Stimulated activated CD8-positive, alpha-beta memory T cell treated with anti-CD3 and anti-CD28 coated beads, Interleukin-15, amount 100 ng/mL, for 1 hour (primary cell): Measurements from ENCODE around the gene KANK4.

Source experiments
- DNase-seq: peaks from one replicate; pipeline ENCODE4 v3.0.0-alpha.2; 2020; ENCODE audit warnings: low read depth

Gene KANK4

DNA sequence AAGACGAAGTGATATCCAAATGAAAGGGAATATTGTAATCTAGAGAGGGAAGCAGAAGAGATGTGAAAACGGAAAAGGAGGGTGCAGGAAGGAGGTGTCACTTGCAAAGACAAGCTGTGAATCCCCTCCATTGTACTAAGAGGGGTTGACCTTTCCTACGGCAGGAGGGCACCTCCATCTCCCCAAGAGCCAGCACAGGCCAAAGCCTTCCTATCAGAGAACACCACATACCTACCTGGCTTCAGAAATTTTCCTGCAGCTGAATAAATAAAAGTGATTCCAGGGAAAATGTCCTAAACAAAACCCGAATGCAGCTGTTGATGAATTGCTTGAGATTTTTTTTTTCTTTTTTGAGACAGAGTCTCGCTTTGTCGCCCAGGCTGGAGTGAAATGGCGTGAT, 14.3 kb downstream of the KANK4 start:
- no peak for DNase-seq

DNA sequence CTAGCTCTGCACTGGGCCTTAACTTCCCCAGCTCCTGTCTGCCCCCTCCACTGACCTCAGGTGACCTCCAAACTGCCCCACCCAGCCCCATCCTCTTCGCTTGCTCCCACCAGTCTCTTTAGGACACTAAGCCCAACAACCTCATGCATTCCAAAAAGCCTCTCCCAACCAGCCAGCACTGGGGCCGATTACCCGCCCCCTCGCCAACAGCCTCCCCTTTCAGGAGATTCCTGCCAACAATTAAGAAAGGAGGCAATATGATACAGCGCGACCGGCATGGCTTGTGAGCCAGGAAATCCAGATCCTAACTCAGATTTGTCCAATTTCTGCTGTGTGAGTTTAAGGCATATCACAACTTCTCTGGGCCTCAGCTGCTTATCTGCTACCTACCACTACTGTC, 14.7 kb downstream of the KANK4 start:
- no peak for DNase-seq

DNA sequence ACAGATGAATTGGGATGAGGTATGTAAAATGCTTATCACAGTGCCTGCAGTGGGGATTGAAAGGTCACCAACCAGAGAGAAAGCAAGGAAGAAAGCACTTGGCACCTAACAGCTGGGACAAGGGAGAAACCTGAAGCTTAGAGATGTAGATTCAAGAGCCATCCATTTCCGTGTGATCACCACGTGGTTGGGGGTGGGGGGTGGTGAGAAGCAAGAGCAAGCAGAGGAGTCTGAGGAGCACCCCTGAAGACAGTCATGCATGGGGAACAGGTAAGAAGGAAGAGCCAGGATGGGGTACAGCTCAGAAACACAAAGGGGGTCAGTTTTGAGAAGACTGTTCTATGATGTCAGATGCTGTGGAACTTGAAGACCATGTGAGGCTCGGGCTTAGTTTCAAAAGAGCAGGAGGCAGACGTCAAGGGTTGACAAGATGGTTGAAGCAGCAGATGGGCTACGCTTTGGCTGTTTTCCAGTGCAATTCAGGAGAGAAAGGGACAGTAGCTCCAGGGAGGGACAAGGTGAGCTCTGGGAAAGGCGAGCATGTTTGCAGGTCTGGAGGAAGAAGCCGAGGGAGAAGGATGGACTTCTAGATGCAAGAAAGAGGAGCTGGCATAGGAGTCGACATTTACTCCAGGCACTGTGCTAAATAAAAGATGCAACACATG, 17.4 kb downstream of the KANK4 start:
- no peak for DNase-seq

DNA sequence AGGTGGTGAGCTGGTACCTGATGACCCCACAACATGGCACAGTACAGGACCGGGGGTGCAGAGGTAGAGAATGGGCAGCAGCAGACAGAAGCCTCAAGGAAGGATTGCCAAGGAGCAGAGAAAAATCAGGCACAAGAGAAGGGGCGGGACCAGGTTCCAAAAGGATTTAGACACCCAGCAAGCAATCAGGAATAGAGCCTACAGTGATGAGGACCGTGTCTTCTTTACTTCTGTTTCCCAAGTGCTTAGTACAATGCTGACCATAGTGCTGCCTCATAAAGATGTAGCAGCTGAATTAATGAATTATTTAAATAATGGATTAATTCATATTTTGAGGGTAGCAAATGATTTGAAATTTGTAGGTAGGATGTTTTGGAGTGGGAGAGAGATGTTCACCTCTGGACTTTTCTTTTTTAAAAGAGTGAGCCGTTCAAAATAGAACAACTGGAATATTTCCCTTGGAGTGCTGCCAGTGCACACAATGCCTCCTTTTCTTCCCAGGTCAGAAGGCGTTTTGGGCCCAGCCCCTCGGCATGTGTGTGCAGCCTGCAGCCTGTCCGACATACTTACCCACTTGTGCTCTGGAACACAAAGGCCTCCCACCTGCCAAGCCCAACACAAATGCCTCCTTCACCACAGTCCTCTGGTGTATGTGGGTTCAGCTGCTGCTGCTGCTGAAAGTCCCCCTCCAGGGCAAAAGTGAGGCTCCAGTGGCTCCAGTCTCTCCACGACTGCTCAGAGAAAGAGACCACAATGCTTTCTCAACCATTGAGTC, 19.6 kb downstream of the KANK4 start:
- no peak for DNase-seq

DNA sequence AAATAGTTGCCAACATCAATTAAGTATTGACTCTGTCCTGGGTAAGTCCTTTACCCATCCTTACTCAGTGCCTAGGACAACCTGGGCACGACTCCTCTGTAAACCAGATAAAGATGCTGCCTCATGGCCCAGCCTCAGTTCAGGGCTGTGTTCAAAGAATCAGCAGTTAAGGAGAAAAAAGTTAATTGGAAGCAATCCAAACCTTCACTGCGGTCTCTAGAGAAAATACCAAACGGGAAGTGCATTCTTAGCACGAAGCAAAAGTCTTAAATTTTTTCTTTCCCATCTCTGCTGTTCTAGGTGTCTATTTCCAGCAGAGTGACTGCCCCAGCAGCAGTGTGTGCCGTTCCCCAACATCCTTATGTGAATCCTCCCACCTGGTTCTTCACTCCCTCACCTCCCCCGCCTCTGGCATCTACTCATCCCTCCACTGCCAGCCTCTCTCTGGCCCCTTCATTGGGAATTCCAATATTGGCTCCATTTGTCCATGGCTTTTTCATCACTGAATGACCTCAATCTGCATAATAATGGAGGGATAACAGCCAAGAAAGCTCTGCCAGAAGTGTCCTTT, 23.2 kb downstream of the KANK4 start:
- no peak for DNase-seq

DNA sequence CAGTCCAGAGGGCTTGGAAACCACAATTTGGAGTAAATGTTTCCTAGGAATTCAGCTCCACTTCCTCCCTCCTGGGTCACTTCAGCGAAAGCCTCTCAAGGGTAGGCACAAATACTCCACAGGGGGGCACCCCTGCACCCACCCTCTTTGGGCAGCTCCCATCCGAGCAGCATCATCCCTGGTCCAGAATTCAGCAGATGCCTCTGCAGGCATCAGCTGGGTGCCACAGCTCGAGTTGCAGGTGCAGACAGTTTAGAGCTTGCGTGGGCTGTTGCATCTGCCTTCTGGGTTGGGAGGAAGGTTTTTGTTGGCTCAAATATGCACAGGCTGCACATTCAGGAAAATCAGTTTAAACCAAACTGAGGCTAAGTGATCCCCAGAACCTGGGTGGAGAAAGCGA, 25.0 kb downstream of the KANK4 start:
- DNase-seq: no peak

DNA sequence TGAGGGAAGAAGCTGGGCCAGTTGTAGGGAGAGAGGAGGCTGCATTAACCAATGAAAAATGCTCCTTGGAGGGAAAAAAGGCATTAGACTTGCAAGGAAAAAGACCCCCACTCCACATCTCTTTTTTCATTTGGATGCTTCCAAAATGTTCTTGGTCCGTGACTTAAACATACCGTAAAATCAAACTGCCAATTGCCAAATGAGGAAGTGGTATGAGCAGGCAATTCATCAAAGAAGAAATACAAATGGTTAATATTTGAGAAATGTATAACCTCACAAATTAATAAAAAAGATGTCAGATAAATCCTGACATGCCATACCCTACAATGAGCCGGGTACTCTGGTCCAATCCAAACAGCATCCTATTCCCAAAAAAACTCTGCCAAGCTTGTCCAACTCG, 30.6 kb downstream of the KANK4 start:
- no peak for DNase-seq

DNA sequence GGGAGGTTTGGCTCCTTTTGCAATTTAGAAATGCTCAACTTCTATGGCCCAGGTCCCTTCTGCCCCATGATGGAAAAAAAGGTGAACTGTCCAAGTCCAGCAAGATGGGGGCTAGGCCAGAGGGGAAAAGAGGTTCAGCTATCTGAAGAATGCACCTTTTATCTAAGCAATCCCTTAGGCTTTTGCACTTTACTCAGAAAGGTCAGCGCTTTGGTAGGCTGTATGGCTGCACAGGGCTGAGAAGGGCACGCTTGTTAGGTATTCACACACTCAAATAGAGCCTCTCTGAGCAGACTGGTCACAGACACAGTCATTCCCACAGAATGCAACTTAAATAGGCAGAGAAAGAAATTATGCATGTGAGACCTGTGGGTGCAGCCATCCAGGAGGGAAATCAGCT, 31.0 kb downstream of the KANK4 start:
- DNase-seq: no peak

DNA sequence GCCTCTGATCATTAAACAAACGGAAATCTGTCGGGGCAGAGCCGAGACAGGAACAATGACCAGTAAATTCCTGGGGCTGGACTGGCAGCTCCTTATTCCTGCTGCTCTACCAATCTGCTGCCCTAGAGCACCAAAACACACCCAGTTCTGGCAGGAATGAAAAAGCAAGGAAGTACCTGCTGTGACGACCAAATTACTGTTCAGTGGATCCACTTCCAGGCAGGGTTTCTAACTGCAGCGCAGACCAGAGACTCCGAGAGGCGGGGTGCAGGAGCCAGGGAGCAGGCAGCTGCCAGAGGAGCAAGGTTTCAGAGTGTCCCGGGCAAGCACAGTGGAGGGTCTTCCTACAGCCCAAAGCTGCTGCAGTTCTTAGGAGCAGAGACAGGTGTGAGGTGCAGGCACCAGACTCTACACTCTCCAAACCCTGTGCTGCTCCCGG, 32.4 kb downstream of the KANK4 start:
- DNase-seq: no peak

DNA sequence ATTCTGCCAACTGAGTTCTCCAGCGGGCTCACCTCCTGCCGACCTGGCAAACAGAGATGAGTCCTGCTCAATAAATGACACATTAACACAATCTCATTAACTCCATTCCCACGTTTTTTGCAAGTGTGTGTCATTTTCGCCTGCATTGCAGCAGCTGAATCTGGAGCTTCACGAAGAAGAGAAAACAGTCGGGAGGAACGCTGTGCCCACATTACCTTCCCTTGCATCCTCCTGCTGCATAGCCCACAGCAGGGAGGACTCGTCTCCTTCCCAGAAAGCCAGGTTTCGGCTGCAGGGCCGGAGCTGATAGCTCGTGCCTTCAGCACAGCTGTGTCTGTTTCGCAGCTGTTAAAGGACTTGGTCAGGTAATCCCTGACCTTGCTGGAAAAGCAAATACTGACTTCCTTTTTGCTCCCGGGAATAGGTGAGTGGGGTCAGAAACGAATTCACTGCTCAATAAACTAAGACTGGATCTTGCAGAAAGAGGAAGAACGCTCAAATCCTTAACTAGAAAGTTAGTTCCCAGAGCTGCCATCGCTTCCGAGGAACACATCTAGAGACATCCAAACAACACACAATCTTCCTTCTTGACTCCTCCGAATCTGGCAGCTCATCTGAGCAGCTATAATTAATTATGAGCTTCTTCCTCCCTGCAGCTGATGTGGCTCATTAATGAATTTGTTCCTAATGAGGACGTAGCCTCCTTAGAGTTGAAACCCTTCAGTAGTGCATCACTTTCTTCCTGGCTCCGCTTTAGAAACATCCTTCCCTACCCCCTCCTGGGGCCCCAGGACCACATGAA, 33.0 kb downstream of the KANK4 start:
- DNase-seq: no peak

DNA sequence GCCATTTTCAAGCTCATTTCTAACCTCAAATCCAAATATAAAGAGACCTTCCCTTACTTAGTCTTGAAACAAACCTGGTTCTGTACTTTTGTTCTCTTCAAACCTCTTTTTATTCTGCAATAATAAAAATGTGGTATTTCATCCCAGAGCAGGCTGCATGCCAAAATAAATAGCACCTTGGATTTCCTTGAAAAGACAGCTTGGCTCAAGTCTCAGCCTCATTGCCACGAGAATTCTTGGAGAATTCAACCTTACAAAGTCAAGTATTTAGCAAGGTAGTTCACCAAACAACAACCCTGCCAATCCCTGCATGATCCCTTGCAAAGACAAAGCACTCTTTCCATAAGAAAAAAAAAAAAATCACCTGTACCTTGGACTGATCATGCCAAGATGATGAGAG, 33.8 kb downstream of the KANK4 start:
- DNase-seq: no peak

DNA sequence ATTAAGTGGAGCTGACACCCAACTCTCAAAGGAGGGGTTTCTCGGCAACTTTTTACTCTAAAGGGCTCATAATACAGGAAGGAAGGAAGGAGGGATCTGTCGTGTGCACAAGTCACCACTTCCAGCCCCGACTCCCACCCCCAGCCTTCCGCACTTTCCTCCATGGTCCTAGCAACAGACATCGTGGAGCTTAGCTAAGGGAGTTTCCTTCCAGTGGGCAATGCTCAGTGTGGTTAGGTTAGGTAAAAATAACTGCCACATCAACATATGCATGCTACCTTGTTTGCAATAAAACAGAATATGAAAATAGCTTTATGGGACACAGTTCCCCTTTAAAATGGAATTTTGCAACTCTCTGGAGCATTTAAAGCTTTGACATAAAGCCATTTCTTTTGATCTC, 35.2 kb downstream of the KANK4 start:
- no peak for DNase-seq

DNA sequence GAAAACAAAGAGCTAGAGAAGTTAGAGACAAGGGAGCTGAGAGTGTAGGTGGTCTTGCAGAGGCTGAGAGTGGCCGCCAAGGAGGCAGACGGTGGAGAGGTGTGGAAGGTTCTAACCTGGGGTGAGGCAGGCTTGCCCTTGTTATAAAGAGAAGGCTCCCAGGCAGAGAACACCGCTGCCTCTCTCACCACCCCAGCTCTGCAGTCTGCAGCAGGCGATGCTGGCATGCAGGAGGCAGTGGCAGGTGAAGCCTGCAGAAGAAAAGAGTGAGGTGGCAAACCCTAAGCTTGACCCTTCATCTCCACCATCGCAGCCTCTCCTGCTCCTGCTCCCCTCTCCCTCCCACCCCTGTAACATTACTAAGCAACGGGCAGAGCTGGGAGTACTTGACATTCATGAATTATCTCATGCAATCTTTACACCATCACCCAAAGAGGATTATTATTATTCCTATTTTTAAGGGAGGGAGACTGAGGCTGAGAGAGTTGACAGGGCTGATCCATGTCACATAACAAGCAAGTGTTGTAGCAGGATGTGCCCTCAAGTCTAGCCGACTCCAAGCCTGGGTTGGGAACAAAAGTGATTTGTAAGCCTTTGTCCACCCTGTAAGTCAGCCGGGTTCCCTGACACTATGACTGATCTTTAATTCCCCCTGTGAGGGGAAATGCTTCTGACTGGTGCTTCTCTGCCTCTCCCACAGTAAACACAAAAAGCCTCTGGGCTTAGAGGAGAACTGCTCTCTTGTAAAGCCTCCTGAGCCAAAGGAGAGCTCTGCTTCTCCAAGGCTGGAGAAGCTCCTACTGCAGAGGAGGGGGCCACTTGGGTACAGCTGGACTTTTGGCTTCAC, 36.1 kb downstream of the KANK4 start:
- no peak for DNase-seq

DNA sequence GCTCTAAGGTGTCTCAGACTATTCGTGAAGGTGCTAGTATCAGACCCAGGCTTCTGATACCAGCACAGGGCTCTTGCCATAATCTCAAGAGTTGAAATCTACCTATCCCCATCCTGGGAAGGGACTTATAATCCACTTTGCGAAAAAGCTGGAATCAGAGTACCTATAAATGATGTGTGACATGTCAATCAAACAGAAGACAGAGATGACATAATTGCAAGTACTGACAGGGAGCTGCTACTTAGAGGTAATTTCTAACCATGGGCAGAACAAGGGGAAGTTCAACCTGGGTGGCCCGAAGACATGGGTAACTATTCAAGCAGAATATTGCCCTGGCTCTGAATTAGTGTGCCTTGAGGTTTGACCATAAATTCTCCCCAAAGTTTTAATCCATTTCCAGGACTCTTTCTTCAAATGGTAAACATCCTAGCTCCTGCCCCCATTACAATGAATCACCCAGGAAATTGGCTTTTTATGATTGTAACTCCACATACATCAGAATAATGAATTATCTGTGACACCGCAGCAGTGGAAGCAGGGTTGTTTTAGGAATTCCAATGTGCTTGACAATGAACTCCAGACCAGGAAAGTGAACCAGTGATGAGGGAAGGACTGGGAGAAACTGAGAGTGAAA, 37.2 kb downstream of the KANK4 start:
- DNase-seq: no peak

DNA sequence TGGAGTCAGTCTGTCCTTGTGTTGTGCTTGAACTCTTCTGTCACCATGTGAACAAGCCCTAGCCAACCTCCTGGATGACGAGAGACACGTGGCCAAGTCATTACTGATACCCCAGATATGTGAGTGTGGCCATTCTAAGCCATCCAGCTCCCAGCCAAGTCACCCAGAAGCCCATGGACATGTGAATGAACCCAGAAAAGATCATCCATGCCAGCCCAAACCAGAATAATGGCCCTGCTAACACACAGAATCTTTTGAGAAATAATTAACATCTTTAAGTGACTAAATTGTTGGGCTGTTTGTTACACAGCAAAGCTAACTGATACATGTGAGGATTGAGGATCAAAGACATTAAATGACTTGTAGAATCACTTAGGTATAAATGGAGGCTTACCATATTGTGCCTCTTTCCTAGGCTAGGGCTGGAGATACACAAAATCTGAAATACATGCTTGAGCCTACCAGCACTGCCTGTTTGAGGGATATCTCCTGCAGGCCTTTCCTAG, 38.2 kb downstream of the KANK4 start:
- no peak for DNase-seq

DNA sequence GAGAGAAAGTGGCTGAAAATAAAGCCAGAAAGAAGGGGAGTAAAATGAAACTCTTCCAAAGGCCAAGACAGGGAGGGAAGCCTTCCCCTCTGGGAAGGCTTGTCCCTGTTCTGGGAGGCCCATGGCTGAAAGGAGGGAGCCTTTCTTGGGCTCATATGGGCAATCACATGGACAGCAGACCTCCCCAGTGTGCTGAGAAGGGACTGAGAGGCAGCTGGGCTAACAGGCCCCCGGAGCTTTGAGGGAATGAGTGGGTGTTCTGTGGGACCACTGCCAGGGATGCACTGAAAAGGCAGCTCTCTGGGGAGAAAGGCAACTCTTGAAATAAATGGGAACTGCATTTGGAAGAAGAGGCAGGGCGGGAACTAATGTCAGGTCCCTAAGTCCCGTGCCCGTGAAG, 39.1 kb downstream of the KANK4 start:
- DNase-seq: no peak

DNA sequence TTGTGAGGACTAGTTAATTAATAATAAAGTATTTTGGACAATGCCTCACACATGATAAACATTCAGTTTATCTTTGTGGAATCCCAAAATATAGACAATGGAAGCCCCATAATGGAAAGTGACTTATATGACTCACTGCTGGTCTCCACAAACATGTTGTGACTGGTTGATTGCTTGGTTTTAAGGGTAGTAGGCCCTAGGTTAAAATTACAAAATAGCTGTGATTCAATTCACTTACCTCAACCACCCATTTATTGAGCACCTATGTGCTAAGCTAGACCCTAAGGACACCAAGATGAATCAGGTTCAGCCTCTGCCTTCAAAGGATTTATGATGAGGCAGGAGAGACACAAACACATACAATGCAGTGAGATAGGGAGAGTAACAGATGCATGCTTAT, 42.4 kb downstream of the KANK4 start:
- no peak for DNase-seq

DNA sequence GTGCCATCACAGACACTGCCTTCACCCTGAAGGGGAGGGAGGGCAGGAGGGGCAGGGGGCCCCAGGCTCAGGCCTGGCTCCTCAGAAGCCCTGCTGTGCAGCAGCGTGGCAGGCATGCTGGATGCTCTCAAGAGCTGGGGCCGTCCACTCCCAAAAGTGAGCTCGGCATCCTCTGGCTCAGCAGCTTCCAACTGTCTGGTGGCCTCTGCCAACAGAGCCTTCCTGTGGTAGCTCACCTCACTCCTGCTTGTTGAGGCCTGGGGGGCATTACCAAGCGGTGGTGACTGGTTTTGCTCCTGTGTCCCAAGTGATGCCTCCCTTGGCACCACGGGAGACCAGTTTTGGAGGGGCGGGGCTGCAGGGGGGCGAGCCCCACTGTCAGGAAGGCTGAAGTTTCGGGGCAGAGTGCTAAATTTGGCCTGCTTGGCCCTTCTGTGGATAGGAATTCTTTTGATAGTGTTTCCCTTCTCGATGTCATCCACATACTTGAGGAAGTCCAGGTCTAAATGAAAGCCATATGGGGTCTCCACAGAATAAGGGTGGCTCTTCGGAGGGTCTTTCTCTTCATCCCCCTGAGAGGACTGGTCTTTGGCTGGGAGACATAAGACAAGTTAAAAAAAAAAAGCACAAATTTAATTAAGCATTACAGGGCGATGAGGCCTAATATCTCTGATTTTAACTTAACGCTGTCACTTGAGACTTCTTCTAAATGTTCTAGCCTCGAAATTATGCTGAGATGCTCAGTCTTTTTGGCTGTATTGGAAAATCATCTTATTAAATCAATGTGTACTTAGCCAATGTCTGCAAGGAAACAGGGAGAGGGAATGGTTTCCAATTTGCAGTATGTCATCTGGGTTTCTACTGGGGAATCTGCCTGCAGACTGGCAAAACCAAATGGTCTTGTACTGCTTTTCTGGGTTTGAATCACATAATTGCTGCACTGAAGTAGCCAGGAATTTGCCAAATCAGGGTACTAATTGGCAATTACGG, 44.4 kb downstream of the KANK4 start:
- no peak for DNase-seq

DNA sequence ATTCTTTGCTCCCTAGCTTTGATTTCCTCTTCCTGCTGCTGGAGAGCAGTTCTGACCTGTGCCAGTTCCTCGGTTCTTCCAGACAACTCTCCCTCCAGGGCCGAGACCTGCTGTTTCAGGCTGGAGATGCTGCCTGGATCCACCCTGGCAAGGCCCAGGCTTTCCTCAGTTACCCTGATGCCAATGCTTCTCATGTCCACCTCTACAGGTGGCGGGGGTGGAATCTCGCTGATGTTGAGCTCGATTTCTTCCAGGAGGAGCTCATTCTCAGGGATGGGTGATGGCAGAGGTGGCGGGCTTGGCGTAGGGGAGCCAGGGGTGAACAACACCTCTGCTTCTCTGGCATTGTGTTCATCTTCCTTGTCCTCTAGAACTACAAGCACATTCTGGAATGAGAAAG, 45.3 kb downstream of the KANK4 start:
- no peak for DNase-seq
